ENCODE results near the gene DIO3.
"Not testable (repeated sequence)": the region's sequence is repeated elsewhere in the genome, so short reads cannot be mapped to it uniquely, and the experiment has no call there.

Gene DIO3

DNA sequence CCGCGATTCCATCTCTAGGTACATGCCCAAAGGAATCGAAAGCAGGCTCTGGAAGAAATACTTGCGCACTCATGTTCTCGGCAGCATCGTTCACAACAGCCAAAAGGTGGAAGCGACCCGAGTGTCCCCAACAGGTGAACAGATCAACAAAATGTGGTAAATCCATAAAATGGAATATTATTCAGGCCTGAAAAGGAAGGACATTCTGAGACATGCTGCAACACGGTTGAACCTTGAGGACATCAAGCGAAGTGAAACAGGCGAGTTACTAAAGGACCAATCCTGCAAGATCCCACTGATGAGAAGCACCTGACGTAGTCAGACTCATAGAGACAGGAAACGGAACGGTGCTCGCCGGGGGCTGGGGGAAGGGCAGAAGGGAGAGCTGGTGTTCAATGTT is 17.5 kb upstream of the DIO3 start:
- no peak for DNase-seq

GRCh38 chr14:101544550-101544949 is 16.7 kb upstream of the DIO3 start:
- no peak for DNase-seq

DNA sequence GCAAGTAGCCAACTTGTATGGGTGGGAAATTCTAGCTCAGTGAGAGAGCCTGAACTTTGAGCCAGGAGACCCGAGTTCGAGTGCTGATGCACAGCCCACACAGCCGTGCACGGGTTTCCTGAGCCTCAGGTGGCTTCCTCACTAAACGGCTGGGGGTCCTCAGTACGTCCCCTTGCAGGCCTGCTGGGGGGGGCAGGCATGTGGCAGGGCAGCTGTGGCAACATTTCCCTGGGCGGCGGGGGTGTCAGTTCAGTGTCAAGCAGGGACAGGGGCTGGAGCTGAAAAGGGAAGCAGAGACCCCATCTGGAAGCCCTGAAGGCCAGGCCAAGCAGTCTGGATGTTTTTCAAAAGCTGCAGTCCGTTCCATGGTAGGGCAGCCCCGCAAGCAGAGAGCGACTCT is 14.6 kb upstream of the DIO3 start:
- DNase-seq = no peak

DNA sequence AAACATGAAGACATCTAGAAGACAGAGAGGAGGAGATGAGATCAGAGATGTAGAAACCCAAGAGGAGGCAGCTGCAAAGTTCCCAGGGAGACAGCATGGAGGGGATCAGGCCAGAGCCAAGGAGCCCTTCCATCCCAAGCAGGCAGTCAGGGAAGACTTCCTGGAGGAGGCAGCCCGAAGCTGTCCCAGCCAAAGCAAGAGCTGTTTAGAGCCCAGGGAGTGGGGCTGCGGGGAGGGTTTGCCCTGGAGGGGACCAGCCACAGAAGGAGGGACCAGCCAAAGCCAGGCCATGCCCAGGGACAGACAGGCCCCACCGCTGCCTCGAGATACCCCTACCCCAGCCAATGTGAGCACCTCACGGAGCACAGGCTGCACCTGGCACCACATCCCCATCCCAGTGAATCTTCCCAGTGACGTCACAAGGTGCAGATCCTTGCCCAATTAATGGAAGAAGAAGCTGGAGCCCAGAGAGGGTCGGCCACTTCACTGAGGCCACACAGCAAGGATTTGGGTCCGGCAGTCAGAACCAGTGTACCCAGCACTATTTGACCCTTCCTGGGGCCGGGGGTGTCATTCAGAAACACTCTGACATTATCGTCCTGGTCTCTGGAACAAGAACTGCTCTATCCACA is 14.1 kb upstream of the DIO3 start:
- DNase-seq = no peak

GRCh38 chr14:101547961-101548669 is 13.2 kb upstream of the DIO3 start:
- no peak for DNase-seq

DNA sequence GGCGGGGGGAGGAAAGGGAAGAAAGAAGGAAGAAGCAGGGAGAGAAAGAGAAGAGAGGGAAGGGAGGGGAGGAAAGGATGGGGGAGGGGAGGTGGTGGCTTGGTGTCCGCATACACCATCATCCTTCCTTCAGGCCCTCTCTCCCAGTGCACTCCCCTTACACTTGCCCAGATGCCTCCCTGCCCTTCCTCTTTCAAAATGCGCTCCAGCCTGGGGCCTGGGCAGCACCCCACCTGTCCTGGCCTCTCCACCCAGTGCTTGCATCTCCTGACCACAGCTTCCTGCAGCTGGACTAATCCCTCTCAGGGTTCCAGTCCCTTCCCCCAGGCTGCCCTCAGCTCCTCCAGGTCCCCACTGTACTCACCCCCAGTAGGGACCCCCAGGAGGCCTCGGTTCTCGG is 12.6 kb upstream of the DIO3 start:
- DNase-seq = no peak

DNA sequence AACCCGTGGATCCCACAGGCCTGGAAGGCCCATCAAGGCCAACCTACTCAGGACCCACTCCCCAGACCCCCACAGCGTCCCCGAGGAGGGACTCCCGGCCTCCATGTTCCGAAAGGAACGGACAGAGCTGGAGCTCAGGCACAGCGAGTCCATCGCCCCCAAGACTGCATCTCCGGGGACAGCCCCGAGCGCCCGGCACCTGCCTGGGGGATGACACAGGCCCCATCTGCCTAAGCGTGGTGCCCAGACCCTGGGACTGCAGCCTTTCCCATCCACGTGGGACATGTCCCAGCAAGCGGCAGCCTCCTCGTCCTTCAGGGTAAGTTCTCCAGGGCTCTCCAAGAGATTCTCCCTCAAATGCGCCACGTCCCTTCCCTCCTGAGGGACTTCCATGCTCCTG is 12.1 kb upstream of the DIO3 start:
- no peak for DNase-seq

DNA sequence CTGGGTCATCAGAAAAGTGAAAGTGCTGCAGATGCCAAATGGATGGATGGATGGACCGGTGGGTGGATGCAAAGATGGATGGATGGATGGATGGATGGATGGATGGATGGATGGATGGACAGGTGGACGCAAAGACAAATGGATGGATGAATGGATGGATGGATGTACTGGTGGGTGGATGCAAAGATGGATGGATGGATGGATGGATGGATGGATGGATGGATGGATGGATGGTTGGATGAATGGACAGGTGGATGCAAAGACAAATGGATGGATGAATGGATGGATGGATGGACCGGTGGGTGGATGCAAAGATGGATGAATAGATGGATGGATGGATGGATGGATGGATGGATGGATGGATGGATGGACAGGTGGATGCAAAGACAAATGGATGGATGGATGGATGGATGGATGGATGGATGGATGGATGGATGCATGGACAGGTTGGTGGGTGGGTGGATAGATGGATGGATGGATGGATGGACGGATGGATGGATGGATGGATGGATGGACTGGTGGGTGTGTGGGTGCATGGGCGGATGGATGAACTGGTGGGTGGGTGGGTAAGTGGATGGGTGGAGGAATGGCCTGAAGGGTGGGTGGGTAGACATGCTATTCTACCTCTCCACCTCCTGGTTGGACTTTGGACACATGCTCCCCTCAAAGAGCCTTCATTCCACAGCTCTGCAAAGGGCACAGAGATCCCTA is 10.9 kb upstream of the DIO3 start:
- not testable (repeated sequence) for DNase-seq

DNA sequence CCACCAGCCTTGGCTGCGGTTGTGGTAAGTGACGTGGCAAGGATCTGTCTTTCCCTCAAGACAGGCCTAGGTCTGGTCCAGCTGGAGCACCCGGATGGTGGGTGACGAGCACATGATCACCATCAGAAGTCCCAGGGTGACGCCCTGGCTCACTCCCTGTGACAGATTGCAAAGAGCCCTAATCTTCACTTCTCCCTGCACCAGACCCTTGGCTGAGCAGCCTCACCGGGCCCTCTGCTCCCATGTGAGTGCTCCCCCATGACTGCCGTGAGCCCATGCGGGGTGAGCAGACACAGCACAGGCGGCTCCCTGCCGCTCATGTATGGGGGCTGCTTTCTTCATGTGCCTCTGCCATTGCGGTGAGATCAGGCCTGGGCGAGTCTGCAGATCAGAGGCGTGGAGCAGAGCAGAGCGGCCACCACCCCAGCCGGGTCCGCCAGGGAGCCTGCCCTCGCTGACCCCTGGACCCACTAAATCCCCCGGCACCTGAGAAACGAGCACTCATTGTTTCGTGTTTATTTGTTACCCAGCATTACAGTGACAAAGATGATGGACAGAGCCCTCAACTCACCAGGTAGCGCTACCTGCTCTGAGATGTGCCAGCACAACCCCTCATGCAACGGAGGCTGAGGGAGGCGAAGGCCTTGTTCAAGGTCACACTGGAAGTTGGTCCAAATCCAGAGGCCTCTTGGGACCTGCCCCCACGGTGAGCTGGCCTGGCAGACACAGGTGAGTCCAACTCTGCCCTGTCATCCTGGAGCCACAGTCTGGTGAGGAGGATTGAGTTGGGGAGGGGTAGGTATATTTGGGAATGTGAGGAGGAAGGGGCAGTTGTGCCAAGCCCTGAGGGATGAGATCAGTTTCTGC is 9.3 kb upstream of the DIO3 start:
- no peak for DNase-seq

DNA sequence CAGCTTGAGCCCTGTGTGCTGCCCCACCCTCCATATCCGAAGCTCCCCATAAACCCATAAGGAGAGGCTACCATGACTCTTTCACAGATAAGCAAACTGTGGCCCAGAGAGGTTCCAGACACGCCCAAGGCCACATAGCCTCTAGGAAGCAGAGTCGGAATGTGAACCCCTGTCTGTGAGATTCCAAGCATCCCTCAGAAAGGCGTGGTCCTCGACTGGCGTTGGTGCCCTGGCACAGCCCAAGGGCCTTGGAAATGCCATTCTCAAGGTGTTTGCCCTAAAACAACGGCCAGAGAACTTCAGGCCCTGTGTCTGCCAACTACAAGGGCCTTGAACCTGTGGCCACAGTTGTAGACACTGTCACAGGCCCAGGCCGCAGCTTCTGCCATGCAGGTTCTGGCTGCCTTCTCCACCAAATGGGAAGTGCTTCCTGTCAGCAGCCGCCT is 8.5 kb upstream of the DIO3 start:
- DNase-seq = no peak

- no peak for DNase-seq
Measured at GRCh38 chr14:101553393-101553792, 7.9 kb upstream of the DIO3 start.

GRCh38 chr14:101553931-101554330 is 7.4 kb upstream of the DIO3 start:
- DNase-seq = no peak

DNA sequence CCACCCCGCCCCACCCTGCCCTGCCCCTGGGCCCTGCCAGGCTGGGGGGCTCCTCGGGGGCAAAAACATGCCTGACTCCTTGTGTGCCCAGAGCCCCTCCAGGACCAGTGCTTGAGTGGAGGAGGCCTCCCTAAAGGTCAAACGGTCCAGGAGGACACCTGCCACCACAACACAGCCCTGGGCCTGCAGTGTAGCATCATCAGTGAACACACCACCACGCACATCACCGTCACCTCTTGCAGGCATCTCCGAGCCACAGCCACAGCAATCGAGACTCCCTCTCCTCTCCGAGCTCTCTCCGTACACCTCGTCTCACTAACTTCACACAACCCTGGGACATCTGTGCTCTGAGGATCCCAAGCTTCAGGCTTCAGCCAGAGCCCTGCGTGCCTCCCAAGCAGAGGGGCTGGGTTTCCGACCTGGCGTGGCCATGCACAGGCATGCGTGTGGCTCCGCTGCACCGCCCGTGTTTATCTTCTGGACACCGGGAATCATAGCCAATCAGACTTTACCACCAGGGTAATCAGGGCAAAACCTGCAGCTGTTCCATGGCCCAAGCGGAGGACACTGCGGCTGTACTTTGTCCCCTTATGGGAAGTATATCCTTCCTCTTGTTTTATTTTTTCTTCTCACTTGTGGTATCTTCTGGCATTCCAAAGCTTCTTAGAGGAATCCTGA is 6.2 kb upstream of the DIO3 start:
- no peak for DNase-seq

- DNase-seq = not testable (repeated sequence)
Measured at GRCh38 chr14:101555669-101556043, 5.6 kb upstream of the DIO3 start.

GRCh38 chr14:101556131-101556530 is 5.2 kb upstream of the DIO3 start:
- no peak for DNase-seq

GRCh38 chr14:101556566-101557320 is 4.6 kb upstream of the DIO3 start:
- no peak for DNase-seq

GRCh38 chr14:101557321-101557695 is 4.0 kb upstream of the DIO3 start:
- DNase-seq = no peak

- DNase-seq = no peak
Measured at GRCh38 chr14:101557811-101558738, 3.2 kb upstream of the DIO3 start.

DNA sequence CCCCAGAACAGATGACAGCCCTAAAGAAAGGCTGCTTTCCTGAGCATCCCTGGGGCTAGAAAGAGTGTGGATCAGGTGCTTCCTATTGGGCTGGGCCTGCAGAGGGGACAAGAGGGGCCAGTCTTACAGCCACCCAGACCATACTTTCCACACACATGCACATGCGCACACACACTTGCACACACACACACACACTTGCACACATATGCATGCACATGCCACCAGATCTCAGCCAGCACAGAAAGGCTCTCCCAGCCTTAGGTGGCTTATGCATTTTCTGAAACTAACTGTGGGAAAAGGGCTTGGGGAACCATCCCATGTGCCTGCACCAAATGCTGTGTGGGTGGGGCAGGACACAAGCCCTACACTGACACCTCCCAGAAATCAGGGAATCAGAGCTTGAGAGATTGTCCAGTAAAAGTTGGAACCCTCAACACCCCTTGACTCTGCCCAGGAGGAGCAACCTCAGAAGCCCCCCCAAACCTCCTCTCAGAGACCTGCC is 2.5 kb upstream of the DIO3 start:
- DNase-seq = no peak

DNA sequence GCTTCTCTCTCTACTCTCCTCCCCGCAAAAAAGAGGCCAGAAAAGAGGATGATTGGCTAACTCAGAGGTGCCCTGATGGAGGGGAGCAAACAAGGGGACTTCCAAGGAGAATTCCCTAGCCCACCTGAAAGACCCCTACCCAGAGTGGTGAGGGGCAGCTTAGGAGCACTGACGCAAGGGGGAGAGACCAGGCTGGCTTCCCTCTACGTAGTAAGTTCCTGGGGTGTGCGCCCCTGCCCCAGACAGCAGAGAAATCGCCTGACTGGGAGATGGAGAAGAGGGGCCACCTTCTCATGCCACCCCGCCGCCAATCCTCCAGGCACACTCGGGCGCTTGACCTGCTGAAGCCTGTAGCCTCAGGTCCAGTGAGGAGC is 2.1 kb upstream of the DIO3 start:
- DNase-seq = no peak
